Ascending aorta (tissue), 2 donors: Measurements from ENCODE around the gene PM20D2. TPM values are rescaled to one million over a fixed set of nuclear protein-coding genes. Genes with fewer than 3 reads are reported as not detected.

ENCODE experiments used
- DNase-seq, 2 donors: peaks; one replicate each; pipeline ENCODE4 v3.0.0-alpha.2; 2019; ENCODE audit warnings: low spot score in 2 of 2
- H3K27ac ChIP-seq, 2 donors: fragments of 200-600 bp; sonication (generic); one replicate each; pipeline ENCODE4 v1.5.1; 2016 to 2017; ENCODE audit warnings: mild to moderate bottlenecking in 1 of 2
- H3K27me3 ChIP-seq: fragments of 200-600 bp; sonication (generic); one replicate; pipeline ENCODE4 v1.5.1; 2017
- H3K36me3 ChIP-seq, 2 donors: fragments of 200-600 bp; sonication (generic); one replicate each; pipeline ENCODE4 v1.5.1; 2016
- H3K4me1 ChIP-seq, 2 donors: fragments of 200-600 bp; sonication (generic); one replicate each; pipeline ENCODE4 v1.5.1; 2016 to 2017; ENCODE audit warnings: mild to moderate bottlenecking in 1 of 2
- H3K4me3 ChIP-seq, 2 donors: fragments of 200-600 bp; sonication (generic); one replicate each; pipeline ENCODE4 v1.5.1; 2016 to 2017; ENCODE audit warnings: mild to moderate bottlenecking in 1 of 2
- H3K9me3 ChIP-seq, 2 donors: fragments of 200-600 bp; sonication (generic); one replicate each; pipeline ENCODE4 v1.5.1; 2016
- intact Hi-C: fragments of 100-400 bp; cut with DNase I; formaldehyde crosslinking; loops from one replicate; pipeline ENCODE4 v1.15.1; 2023
- total RNA-seq: library from RNA; depleted of rRNA; stranded (reverse); fragments of >200 nt; gene quantifications from one replicate; pipeline ENCODE4 v1.1.0, GENCODE V29; 2016
- TF ChIP-seq, protein P1 (sequence below), 3 experiments: fragments of 200-600 bp in 2 of 3; fragments of 450-650 bp in 1 of 3; sonication (generic) in 2 of 3; IDR thresholded peaks; one replicate each; pipeline ENCODE4 v1.5.1; 2016 to 2019; ENCODE audit warnings: antibody characterized with exemption in 3 of 3, mild to moderate bottlenecking in 1 of 3, moderate library complexity in 1 of 3

Gene PM20D2
- total RNA-seq, 1 donor from 2014 or later: 8.8 TPM

DNA sequence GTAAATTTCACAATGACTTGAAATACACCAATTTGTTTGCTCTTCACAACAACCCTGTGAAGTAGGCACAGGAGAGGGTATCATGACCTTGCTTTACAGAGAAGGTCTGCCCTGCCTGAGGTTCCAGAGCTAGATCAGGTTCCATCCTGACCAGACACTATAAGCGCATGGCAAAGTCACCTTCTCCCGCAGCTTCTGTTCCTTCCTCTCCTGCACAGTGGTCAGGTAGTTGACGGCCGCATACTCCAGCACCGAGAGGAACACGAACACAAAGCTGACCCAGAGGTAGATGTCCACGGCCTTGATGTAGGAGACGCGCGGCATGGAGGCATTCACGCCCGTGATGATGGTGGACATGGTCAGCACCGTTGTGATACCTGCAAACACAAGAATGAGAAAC lies 34.3 kb downstream of the PM20D2 start:
- Histone ChIP-seq H3K27me3 (no peaks in the 10 kb centered on the region), H3K4me1 (no peaks in the 10 kb centered on the region), H3K27ac (no peak overlapping the region), H3K4me3 (no peak overlapping the region), H3K36me3 (no peaks in the 10 kb centered on the region), H3K9me3 (no peaks in the 10 kb centered on the region)
- TF ChIP-seq, protein P1, sequence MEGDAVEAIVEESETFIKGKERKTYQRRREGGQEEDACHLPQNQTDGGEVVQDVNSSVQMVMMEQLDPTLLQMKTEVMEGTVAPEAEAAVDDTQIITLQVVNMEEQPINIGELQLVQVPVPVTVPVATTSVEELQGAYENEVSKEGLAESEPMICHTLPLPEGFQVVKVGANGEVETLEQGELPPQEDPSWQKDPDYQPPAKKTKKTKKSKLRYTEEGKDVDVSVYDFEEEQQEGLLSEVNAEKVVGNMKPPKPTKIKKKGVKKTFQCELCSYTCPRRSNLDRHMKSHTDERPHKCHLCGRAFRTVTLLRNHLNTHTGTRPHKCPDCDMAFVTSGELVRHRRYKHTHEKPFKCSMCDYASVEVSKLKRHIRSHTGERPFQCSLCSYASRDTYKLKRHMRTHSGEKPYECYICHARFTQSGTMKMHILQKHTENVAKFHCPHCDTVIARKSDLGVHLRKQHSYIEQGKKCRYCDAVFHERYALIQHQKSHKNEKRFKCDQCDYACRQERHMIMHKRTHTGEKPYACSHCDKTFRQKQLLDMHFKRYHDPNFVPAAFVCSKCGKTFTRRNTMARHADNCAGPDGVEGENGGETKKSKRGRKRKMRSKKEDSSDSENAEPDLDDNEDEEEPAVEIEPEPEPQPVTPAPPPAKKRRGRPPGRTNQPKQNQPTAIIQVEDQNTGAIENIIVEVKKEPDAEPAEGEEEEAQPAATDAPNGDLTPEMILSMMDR (IDR thresholded peaks at IDR 0.05): no peak
- intact Hi-C loops: no loop called here
- no peak for DNase-seq

DNA sequence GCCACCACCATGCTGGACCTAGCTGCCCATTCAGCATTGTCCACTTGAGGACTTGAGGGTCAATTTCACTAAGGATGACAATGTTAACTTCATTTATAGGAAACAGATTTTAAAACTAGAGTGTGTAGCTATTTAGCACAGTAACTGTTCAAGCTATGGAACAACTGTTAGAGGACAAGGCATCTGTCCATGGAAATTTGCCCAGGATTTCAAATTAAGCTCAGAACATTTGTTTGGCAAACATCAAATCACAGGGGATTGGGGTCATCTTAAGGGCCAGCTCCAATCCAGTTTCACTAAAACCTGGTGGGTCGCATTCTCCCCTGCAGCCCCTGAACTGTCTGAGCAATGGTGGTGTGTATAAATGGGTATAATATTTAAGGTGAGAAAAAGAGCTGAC lies 35.1 kb downstream of the PM20D2 start:
- Histone ChIP-seq H3K36me3 (no peaks in the 10 kb centered on the region), H3K4me3 (no peak overlapping the region), H3K9me3 (no peaks in the 10 kb centered on the region), H3K27me3 (no peaks in the 10 kb centered on the region), H3K4me1 (no peaks in the 10 kb centered on the region), H3K27ac (no peak overlapping the region)
- no peak for DNase-seq
- intact Hi-C loops: no loop called here
- TF ChIP-seq, protein P1 (IDR thresholded peaks at IDR 0.05): no peak

DNA sequence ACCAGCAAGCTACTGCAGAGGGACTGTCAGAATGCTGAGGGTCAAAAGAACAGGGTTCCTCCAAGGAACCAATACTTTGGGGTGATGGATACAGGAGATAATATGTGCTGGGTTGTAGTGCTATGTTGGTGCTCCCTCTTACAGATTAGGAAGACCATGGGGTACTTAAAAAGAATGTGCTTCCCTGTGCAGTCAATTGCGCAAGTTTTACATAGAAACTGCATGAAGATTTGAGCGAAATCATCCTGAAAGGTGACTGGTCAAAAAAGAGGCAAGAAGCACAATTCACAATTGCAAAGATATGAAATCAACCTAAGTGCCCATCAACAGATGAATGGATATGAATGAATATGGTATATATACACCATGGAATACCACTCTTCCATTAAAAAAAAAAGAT lies 37.4 kb downstream of the PM20D2 start:
- H3K4me1 ChIP-seq: no peaks in the 10 kb centered on the region
- DNase-seq: no peak
- intact Hi-C loops: no loop called here
- no peaks in the 10 kb centered on the region for H3K27me3 ChIP-seq
- H3K36me3 ChIP-seq: no peaks in the 10 kb centered on the region
- TF ChIP-seq, protein P1 (IDR thresholded peaks at IDR 0.05): no peak
- no peak overlapping the region for H3K4me3 ChIP-seq
- H3K27ac ChIP-seq: no peak overlapping the region
- H3K9me3 ChIP-seq: no peaks in the 10 kb centered on the region

DNA sequence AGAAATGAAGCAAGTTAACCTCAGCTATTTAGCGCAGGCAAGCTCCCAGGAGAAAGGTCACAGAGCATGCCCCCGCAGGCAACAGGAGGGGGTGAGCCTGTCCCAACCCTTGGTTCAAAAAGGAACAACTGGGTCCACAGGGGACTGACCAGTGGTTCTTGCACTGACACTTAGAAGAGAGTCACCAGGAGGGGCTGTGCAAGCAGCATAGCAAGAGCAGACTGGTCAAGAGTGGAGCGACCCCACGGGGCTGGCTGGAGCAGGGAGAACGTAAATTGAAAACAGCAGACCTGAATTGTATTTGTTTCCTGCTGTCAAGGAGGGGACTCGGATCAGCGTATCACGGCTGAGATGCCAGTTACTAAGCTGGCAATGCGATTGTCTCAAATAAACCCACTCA lies 38.5 kb downstream of the PM20D2 start:
- Histone ChIP-seq H3K4me3 (no peak overlapping the region), H3K27ac (no peak overlapping the region), H3K4me1 (no peaks in the 10 kb centered on the region), H3K27me3 (no peaks in the 10 kb centered on the region), H3K9me3 (no peaks in the 10 kb centered on the region), H3K36me3 (no peaks in the 10 kb centered on the region)
- DNase-seq: no peak
- intact Hi-C loops: no loop called here
- TF ChIP-seq, protein P1 (IDR thresholded peaks at IDR 0.05): no peak

DNA sequence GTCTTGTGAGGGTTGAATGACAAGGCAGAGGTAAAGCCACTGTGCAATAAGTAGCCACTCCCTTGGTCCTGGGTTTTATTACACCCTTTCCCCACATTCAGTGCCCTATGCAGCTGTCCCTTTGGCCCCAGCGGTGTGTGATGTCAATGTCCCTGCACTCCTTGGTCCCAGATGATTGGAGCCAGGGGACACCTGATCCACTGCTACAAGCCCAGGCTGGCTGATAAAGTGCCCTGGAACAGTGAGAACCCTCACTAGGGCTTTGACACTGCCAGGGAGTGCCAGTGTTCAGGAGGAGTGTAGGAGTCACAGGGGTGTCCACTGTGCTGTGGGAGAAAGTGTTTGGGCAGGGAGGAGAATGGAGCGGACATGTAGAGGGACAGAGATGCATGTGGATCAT lies 40.9 kb downstream of the PM20D2 start:
- H3K36me3 ChIP-seq: no peaks in the 10 kb centered on the region
- TF ChIP-seq, protein P1 (IDR thresholded peaks at IDR 0.05): no peak
- DNase-seq: no peak
- no peaks in the 10 kb centered on the region for H3K27me3 ChIP-seq
- H3K4me3 ChIP-seq: no peak overlapping the region
- no peak overlapping the region for H3K27ac ChIP-seq
- H3K9me3 ChIP-seq: no peaks in the 10 kb centered on the region
- intact Hi-C loops: no loop called here
- H3K4me1 ChIP-seq: no peaks in the 10 kb centered on the region

DNA sequence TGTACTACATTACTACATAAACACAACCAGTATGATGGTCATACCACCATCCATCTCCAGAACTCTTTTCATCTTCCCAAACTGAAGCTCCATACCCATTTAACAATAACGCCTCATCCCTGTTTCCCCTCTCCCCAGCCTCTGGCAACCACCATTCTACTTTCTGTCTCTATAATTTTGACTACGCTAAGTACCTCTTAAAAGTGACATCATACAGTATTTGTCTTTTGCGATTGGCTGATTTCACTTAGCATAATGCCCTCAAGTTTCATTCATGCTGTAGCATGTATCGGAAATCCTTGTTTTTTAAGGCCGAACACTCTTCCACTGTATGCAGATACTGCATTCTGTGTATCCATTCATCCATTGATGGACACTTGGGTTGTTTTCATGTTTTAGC lies 41.6 kb downstream of the PM20D2 start:
- TF ChIP-seq, protein P1 (IDR thresholded peaks at IDR 0.05): no peak
- H3K27ac ChIP-seq: no peak overlapping the region
- no peak overlapping the region for H3K4me3 ChIP-seq
- intact Hi-C loops: no loop called here
- no peak for DNase-seq
- H3K36me3 ChIP-seq: no peaks in the 10 kb centered on the region
- no peaks in the 10 kb centered on the region for H3K9me3 ChIP-seq
- H3K27me3 ChIP-seq: no peaks in the 10 kb centered on the region
- no peaks in the 10 kb centered on the region for H3K4me1 ChIP-seq
